Measurements from ENCODE around the gene GNS. TPM values are rescaled to one million over a fixed set of nuclear protein-coding genes. Genes with fewer than 3 reads are reported as not detected.

GNS gene
- total RNA-seq, 1 donor from 2014 or later = 47.0 TPM

- peaks cover 24% of the 10 kb centered on the region for H3K36me3 Mint-ChIP-seq (ENCODE audit: low read depth)
- H3K9me3 Mint-ChIP-seq = no peaks in the 10 kb centered on the region
- H3K4me1 Mint-ChIP-seq = no peaks in the 10 kb centered on the region
- DNase-seq (ENCODE audit: low read depth, low spot score) = no peak
- no peaks in the 10 kb centered on the region for H3K27me3 Mint-ChIP-seq (ENCODE audit: low read depth)
- no peak overlapping the region for H3K27ac Mint-ChIP-seq (ENCODE audit: unreplicated experiment)
- TF ChIP-seq CTCF (conservative IDR thresholded peaks at IDR 0.05) = no peak
- no peak overlapping the region for H3K4me3 Mint-ChIP-seq
Observed at GRCh38 chr12:64746663-64747062, 12.5 kb downstream of the GNS start.

- H3K4me3 Mint-ChIP-seq = no peak overlapping the region
- H3K27me3 Mint-ChIP-seq (ENCODE audit: low read depth) = no peaks in the 10 kb centered on the region
- H3K4me1 Mint-ChIP-seq = no peaks in the 10 kb centered on the region
- no peaks in the 10 kb centered on the region for H3K9me3 Mint-ChIP-seq
- peaks cover 28% of the 10 kb centered on the region for H3K36me3 Mint-ChIP-seq (ENCODE audit: low read depth)
- H3K27ac Mint-ChIP-seq (ENCODE audit: unreplicated experiment) = no peak overlapping the region
- DNase-seq (ENCODE audit: low read depth, low spot score) = no peak
- TF ChIP-seq CTCF (conservative IDR thresholded peaks at IDR 0.05) = no peak
Observed at GRCh38 chr12:64745980-64746379, 13.2 kb downstream of the GNS start.

GRCh38 chr12:64745259-64745807, 13.9 kb downstream of the GNS start:
- peaks cover 32% of the 10 kb centered on the region for H3K36me3 Mint-ChIP-seq (ENCODE audit: low read depth)
- no peak overlapping the region for H3K4me3 Mint-ChIP-seq
- no peak for TF ChIP-seq CTCF (conservative IDR thresholded peaks at IDR 0.05)
- H3K4me1 Mint-ChIP-seq = no peaks in the 10 kb centered on the region
- no peak for DNase-seq (ENCODE audit: low read depth, low spot score)
- no peaks in the 10 kb centered on the region for H3K9me3 Mint-ChIP-seq
- no peak overlapping the region for H3K27ac Mint-ChIP-seq (ENCODE audit: unreplicated experiment)
- H3K27me3 Mint-ChIP-seq (ENCODE audit: low read depth) = no peaks in the 10 kb centered on the region

- Mint-ChIP-seq H3K4me1 (no peaks in the 10 kb centered on the region), H3K36me3 (ENCODE audit: low read depth) (peaks cover 34% of the 10 kb centered on the region), H3K27ac (ENCODE audit: unreplicated experiment) (no peak overlapping the region), H3K4me3 (no peak overlapping the region), H3K9me3 (no peaks in the 10 kb centered on the region), H3K27me3 (ENCODE audit: low read depth) (no peaks in the 10 kb centered on the region)
- no peak for TF ChIP-seq CTCF (conservative IDR thresholded peaks at IDR 0.05)
- no peak for DNase-seq (ENCODE audit: low read depth, low spot score)
Observed at GRCh38 chr12:64744422-64745258, 14.6 kb downstream of the GNS start.

- Mint-ChIP-seq H3K36me3 (ENCODE audit: low read depth) (peaks cover 29% of the 10 kb centered on the region), H3K27me3 (ENCODE audit: low read depth) (no peaks in the 10 kb centered on the region)
Observed at GRCh38 chr12:64743206-64743605, 16.0 kb downstream of the GNS start.

More at GRCh38 chr12:64743206-64743605, 16.0 kb downstream of the GNS start:
- Mint-ChIP-seq H3K27ac (ENCODE audit: unreplicated experiment) (no peak overlapping the region), H3K9me3 (no peaks in the 10 kb centered on the region), H3K4me1 (no peaks in the 10 kb centered on the region), H3K4me3 (no peak overlapping the region)
- TF ChIP-seq CTCF (conservative IDR thresholded peaks at IDR 0.05) = no peak
- no peak for DNase-seq (ENCODE audit: low read depth, low spot score)
